ENCODE results near the gene PAGE2B.
A peak's percentile ranks its signal among the peaks of the same experiment; 100 is the strongest.
"Not testable (repeated sequence)": the region's sequence is repeated elsewhere in the genome, so short reads cannot be mapped to it uniquely, and the experiment has no call there.

PAGE2B gene

GRCh38 chrX:55074851-55075467 lies at the start of gene PAGE2B:
TSS of gene PAGE2B (plus strand) at chrX:55075030. CDS start at chrX:55076042, 1,012 bp downstream.
- DNase-seq = no peak

- no peak for DNase-seq
Measured at GRCh38 chrX:55026143-55026542, 48.7 kb upstream of the PAGE2B start.

DNA sequence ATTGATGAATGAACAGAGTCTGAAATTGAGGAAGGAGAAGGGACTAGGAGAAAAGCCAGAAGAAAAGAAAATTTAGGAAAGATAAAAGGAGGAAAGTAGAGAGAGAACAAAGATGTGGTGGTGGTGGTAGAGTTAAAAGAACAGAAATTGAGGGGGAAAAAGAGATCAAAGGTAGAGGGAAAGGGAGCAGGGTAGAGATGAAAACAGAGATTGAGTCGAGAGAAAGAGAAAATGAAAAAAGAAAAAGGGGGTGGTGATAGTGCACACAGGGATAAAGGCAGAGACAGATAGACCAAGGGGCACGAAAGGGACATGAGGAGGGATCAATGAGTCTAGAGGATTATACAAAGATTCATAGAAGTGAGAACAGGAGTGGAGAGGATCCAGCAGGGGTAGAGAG lies 48.0 kb upstream of the PAGE2B start:
- DNase-seq = no peak

GRCh38 chrX:55028040-55028439 lies 46.8 kb upstream of the PAGE2B start:
- DNase-seq = no peak

GRCh38 chrX:55028611-55029010 lies 46.2 kb upstream of the PAGE2B start:
- no peak for DNase-seq

DNA sequence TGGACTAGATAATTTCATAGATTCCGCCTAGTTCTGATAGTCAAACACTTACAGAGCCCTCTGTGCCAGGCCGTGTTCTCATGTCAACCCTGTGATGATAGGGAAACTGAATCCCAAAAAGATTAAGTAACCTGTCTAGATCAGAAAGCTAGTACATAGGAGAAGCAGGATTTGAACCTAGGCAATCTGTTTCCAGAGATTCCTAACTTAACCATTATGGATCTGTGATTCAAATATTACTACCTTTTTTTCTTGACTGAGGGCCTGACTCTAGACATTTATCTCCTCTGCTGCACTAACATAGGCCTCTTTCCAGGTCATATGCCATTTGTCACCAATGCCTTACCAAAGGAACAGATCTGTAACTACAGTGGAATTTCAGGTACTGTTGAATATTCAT lies 45.5 kb upstream of the PAGE2B start:
- DNase-seq = no peak

DNA sequence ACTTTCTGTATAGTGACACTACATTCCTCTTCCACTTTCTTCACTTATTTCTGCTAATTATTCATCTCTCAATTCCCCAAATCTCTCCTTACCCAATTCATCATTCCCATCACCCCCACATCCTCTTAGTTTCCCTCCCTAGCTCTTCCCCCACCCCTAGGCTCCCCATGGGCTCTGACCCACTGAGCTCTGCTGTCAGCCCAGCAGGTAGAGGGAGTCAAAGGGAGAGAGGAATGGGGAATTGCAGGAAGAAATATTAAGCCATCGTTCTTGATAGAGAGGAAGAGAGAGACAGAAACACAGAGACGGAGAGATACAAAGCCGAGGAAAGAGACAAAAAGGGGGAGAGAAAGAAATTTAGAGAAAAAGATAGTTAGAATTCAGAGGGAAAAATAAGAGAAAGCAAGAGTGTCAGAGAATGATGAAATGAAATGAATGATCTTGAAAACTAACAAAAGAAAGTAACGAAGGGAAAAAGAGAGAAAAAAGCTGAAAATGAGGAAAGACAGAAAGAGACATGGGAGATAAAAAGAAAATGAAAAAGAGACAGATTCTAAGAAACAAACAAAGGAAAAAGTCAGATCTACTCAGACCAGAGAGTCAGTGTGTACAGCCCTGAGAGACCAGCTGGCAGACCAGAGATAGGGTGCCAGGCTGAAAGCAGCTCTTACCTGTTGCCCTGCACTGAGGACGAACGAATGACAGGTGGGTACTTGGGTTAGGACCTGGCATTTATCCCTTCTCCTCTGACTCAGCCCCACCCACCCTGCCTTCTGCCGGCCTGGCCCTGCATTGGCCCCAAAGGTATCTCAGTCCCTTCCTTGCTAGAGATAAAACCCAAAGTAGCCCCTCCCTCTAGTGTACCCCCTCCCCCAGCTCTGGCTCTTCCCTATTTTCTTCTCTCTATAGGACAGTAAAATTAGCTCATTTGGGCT lies 44.3 kb upstream of the PAGE2B start, which contains the start of gene ALAS2:
Gene ALAS2 (minus strand): TSS at position 707 of the 935 bp plus-strand sequence. CDS start 4,977 bp downstream, outside the sequence.
- DNase-seq = no peak

DNA sequence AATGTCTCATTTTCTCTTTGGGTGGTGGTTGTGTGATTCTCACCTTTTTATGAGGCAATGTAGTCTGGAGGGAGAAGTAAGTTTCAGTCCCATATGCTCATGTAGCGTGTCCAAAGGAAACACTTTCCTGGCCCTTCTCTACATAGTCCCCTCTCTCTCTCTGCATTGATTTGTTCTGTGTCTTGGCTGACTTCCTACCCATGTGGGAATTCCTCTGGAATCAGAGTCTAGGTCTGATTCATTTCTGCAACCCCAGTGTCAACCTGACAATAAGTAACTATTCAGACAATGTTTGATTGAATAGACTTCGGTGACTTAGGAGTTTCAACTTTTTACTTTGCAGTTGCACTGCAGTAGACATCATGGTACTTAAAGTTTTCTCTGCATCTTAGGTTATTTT lies 41.4 kb upstream of the PAGE2B start:
- no peak for DNase-seq

GRCh38 chrX:55039471-55039870 lies 35.4 kb upstream of the PAGE2B start:
- no peak for DNase-seq

DNA sequence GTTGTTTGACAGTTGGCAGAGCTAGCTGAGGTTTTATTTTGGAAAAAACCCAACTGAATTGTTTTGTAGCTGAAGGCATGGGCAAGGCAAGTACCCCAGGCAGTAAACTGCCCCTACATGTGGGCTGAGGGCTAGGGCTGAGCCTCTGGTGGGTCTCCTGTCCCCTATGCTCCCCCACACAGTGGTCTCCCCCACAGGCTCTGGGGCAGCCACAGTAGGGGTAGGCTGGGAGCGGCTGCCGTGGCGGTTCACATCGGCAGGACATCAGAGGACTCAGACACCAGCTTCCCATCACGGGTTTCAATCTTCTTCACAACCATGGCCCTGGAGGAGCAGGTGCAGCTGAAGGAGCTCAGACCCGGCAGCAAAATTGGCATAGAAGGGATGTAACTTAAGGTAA lies 33.3 kb upstream of the PAGE2B start:
- DNase-seq = no peak

DNA sequence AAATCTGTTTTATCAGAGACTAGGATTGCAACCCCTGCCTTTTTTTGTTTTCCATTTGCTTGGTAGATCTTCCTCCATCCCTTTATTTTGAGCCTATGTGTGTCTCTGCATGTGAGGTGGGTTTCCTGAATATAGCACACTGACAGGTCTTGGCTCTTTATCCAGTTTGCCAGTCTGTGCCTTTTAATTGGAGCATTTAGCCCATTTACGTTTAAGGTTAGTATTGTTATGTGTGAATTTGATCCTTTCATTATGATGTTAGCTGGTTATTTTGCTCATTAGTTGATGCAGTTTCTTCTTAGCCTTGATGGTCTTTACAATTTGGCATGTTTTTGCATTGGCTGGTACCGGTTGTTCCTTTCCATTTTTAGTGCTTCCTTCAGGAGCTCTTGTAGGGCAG lies 24.2 kb upstream of the PAGE2B start:
- not testable (repeated sequence) for DNase-seq

- no peak for DNase-seq
Measured at GRCh38 chrX:55056820-55057674, 17.8 kb upstream of the PAGE2B start.

GRCh38 chrX:55057675-55058249 lies 17.1 kb upstream of the PAGE2B start:
- DNase-seq = peak; percentile 37

- DNase-seq = not testable (repeated sequence)
Measured at GRCh38 chrX:55067180-55067579, 7.7 kb upstream of the PAGE2B start.

DNA sequence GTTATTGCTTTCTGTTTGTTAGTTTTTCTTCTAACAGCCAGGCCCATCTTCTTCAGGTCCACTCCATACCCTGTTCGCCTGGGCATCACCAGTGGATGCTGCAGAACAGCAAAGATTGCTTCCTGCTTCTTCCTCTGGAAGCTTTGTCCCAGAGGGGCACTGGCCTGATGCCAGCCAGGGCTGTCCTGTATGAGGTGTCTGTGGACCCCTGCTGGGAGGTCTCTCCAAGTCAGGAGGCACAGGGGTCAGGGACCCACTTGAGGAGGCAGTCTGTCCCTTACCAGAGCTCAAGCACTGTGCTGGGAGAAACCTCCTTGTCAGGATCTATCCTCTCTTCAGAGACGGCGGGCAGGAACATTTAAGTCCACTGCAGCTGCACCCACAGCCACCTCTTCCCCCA lies 2.5 kb upstream of the PAGE2B start:
- DNase-seq = no peak

DNA sequence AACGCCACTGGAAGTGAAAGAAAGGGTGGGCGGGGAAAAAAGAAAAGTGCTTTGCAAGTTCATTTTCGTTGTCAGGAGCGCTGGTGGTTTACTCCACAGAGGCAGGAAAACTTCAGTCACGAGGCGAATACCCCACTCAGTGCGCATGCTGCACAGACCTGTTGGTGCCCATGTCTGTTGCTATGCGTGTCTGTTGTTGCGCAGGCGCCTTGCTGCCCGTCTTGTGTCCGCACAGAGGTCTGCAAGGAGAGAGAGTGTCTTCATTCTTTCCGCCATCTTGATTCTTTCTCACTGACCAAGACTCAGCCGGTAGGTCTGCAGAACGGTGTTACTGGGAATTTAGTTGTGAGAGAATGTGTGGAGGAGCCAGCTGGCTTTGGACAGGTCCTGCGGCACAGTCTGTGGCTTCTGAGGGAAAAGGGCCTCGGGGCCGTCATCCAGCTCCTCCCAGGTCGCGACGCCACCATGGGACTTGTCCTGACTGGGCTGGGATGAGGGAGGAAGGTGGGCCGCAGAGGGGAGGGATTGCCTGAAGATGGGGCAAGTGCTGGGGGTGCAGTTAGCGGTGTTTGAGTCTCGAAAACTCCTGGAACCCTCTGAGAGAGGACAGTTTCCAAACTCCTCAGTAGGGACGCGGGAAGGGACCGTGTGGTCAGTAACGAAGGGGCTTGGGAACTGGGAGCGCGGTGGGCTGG lies 14.1 kb downstream of the PAGE2B start, which contains the start of gene PAGE2:
Gene PAGE2 (plus strand): TSS at position 224 of the 695 bp plus-strand sequence. CDS start 1,003 bp downstream, outside the sequence.
- DNase-seq = no peak

DNA sequence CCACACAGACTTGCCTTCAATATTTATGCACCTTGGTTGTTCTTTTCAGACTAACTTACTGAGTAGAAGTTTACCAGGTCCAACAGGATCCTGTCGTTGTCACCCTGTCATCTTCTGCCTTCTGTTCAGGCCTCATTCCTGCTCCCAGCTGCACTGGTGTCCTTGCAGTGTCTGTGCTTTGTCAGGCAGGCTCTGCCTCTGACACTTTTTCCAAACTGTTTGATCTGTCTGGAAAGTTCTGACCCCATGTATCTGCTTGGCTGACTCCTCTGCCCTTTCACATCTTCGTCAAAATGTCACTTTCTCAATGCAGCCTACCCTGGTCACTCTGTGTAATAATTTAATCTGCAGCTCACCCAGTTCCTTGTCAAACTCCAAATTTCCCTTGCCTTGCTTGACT lies 23.9 kb downstream of the PAGE2B start:
- DNase-seq = no peak

GRCh38 chrX:55099162-55099561 lies 24.3 kb downstream of the PAGE2B start:
- DNase-seq = no peak

- DNase-seq = no peak
Measured at GRCh38 chrX:55102754-55103153, 27.9 kb downstream of the PAGE2B start.

GRCh38 chrX:55107262-55107661 lies 32.4 kb downstream of the PAGE2B start:
- DNase-seq = no peak

DNA sequence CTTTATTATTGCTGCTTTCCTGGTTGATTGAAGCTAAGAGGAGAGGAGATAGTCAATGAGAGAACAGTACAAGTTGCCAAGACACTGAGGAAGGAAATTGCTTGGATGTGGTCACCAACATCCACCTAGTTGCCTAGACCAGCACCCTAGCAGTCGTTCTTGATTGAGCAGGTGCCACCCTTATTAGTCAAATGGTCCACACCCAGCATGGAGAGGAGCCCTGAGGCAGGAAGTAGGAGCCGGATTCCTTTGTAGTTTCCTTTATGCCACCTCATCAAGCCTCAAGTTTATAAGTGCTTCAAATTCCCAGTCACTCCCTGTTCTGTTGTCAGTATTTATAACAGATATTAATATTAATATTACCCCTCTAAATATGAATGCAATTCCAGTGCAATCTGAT lies 33.1 kb downstream of the PAGE2B start:
- no peak for DNase-seq

GRCh38 chrX:55109306-55109705 lies 34.5 kb downstream of the PAGE2B start:
- DNase-seq = no peak

Measured in right forelimb (tissue), 1 donor.